HG03558 (cell line): Measurements from ENCODE around the gene DSCAM.

Source experiments
- ATAC-seq: cut with Tn5 transposase; IDR thresholded peaks from one replicate; pipeline ENCODE4 v1.9.1; 2021; ENCODE audit warnings: moderate number of reproducible peaks; ENCODE audit not compliant: unreplicated experiment; ENCODE audit errors: extremely low read depth

Gene DSCAM

GRCh38 chr21:40841524-40842196 lies 5.3 kb downstream of the DSCAM start:
- ATAC-seq: no peak

GRCh38 chr21:40840401-40841125 lies 6.4 kb downstream of the DSCAM start:
- no peak for ATAC-seq

- no peak for ATAC-seq
Measured at GRCh38 chr21:40839521-40839920, 7.4 kb downstream of the DSCAM start.

- ATAC-seq: no peak
Measured at GRCh38 chr21:40837456-40837855, 9.5 kb downstream of the DSCAM start.

GRCh38 chr21:40835184-40835694 lies 11.7 kb downstream of the DSCAM start:
- no peak for ATAC-seq

GRCh38 chr21:40833184-40833583 lies 13.8 kb downstream of the DSCAM start:
- no peak for ATAC-seq

- ATAC-seq: no peak
Measured at GRCh38 chr21:40832316-40832715, 14.6 kb downstream of the DSCAM start.

GRCh38 chr21:40830836-40831235 lies 16.1 kb downstream of the DSCAM start:
- ATAC-seq: no peak

- no peak for ATAC-seq
Measured at GRCh38 chr21:40829791-40830190, 17.2 kb downstream of the DSCAM start.

GRCh38 chr21:40829308-40829707 lies 17.6 kb downstream of the DSCAM start:
- no peak for ATAC-seq

GRCh38 chr21:40827509-40827908 lies 19.4 kb downstream of the DSCAM start:
- no peak for ATAC-seq

GRCh38 chr21:40819071-40819900 lies 27.7 kb downstream of the DSCAM start:
- ATAC-seq: no peak

GRCh38 chr21:40813918-40814317 lies 33.0 kb downstream of the DSCAM start:
- no peak for ATAC-seq

- ATAC-seq: no peak
Measured at GRCh38 chr21:40809673-40810197, 37.2 kb downstream of the DSCAM start.

- no peak for ATAC-seq
Measured at GRCh38 chr21:40803101-40803500, 43.9 kb downstream of the DSCAM start.

GRCh38 chr21:40800126-40800525 lies 46.8 kb downstream of the DSCAM start:
- ATAC-seq: no peak

- ATAC-seq: no peak
Measured at GRCh38 chr21:40797891-40798290, 49.1 kb downstream of the DSCAM start.

- no peak for ATAC-seq
Measured at GRCh38 chr21:40797410-40797809, 49.5 kb downstream of the DSCAM start.

GRCh38 chr21:40796464-40796863 lies 50.5 kb downstream of the DSCAM start:
- ATAC-seq: no peak

- ATAC-seq: no peak
Measured at GRCh38 chr21:40795313-40795712, 51.6 kb downstream of the DSCAM start.
